SU-DHL-6 (cell line): Measurements from ENCODE around the gene UHRF2.
"Not testable (repeated sequence)": the region's sequence is repeated elsewhere in the genome, so short reads cannot be mapped to it uniquely, and the experiment has no call there.

Source experiments
- H2AFZ ChIP-seq: fragments of 200-600 bp; sonication (generic); 2 replicates; pipeline ENCODE4 v1.6.1; 2014; ENCODE audit warnings: low read depth, mild to moderate bottlenecking, moderate library complexity, mixed read lengths, antibody characterized with exemption, low read length; ENCODE audit not compliant: severe bottlenecking
- H3F3A ChIP-seq: fragments of 200-600 bp; shearing (Covaris generic); 2 replicates; pipeline ENCODE4 v1.6.0; 2016; ENCODE audit warnings: antibody characterized with exemption, mild to moderate bottlenecking; ENCODE audit not compliant: insufficient read depth
- H3K27ac ChIP-seq: fragments of 200-600 bp; sonication (generic); 2 replicates; pipeline ENCODE4 v1.5.1; 2016; ENCODE audit warnings: low read depth, mild to moderate bottlenecking, low read length, moderate library complexity, mixed read lengths
- H3K27me3 ChIP-seq: fragments of 200-600 bp; sonication (generic), shearing (Covaris generic); 2 replicates; pipeline ENCODE4 v1.6.0; 2014; ENCODE audit warnings: mild to moderate bottlenecking, low read length
- H3K36me3 ChIP-seq: fragments of 200-600 bp; sonication (generic); 2 replicates; pipeline ENCODE4 v1.6.1; 2014; ENCODE audit warnings: mild to moderate bottlenecking, low read length, mixed read lengths
- H3K4me2 ChIP-seq: fragments of 300-600, 200-600 bp; shearing (Covaris generic), sonication (generic); 2 replicates; pipeline ENCODE4 v1.6.0; 2014; ENCODE audit warnings: low read length, low read depth, mild to moderate bottlenecking; ENCODE audit not compliant: poor library complexity, severe bottlenecking
- H3K4me3 ChIP-seq: fragments of 200-600 bp; sonication (generic); 2 replicates; pipeline ENCODE4 v1.5.1; 2014; ENCODE audit warnings: antibody characterized with exemption, low read length, mild to moderate bottlenecking, mixed read lengths; ENCODE audit not compliant: insufficient read depth, poor library complexity, severe bottlenecking
- H3K79me2 ChIP-seq: fragments of 200-600 bp; sonication (generic); 2 replicates; pipeline ENCODE4 v1.6.1; 2014; ENCODE audit warnings: mild to moderate bottlenecking, low read length, moderate library complexity; ENCODE audit not compliant: insufficient read depth
- H3K9ac ChIP-seq: fragments of 200-600 bp; sonication (generic); 2 replicates; pipeline ENCODE4 v1.7.0; 2014; ENCODE audit warnings: mild to moderate bottlenecking, low read length
- H3K9me2 ChIP-seq: fragments of 200-600 bp; sonication (generic); replicated peaks from 2 replicates; pipeline ENCODE4 v1.6.1; 2014; ENCODE audit warnings: low read length; ENCODE audit not compliant: insufficient read depth
- H3K9me3 ChIP-seq: fragments of 200-600 bp; sonication (generic); 2 replicates; pipeline ENCODE4 v1.6.1; 2014; ENCODE audit warnings: low read length, mixed read lengths; ENCODE audit not compliant: insufficient read depth
- H4K20me1 ChIP-seq: fragments of 200-600 bp; sonication (generic); 2 replicates; pipeline ENCODE4 v1.6.1; 2014; ENCODE audit warnings: low read depth, mild to moderate bottlenecking, antibody characterized with exemption, low read length, moderate library complexity, mixed read lengths
- CTCF ChIP-seq: fragments of 200-600 bp; sonication (generic); IDR thresholded peaks from one replicate; pipeline ENCODE4 v1.5.1; 2017; ENCODE audit warnings: antibody characterized with exemption, mild to moderate bottlenecking, low read length, moderate library complexity; ENCODE audit not compliant: insufficient read depth, poor library complexity, severe bottlenecking
- EZH2phosphoT487 ChIP-seq: fragments of 200-600 bp; sonication (generic), shearing (Covaris generic); conservative IDR thresholded peaks from 2 replicates; pipeline ENCODE4 v1.6.1; 2018; ENCODE audit warnings: mild to moderate bottlenecking, antibody characterized with exemption, low read length, moderate library complexity, mixed read lengths

The UHRF2 gene

DNA sequence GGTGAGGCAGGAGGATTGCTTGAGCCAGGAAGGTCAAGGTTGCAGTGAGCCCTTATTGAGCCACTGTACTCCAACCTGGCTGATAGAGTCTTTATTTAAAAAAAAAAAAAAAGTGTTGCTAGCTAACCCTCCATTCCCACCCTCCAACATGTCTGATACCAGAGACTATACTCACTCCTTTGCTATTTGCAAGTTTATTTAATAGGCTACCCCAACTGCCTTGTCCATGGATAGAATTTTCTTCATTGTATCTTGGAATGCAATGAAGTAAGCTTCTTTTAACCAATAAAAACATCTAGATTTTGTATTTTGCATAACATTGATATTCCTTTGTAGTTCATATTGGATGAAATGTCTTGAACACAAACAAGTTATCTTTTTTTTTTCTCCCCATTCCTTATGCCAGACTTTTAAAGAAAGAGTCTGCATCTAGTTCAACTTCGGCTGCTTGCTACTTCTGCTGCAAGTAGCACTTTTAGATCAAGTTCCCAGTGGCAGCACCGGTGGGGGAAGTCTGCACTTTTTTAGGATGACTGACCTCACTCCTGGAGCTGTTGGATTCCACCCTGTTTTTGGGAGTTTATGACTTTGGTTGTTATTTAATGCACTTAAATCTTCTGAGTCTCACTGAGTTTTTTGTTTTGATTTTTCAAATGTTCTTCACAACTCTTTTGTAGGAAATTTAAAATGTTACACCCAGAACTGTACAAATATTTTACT is 112.5 kb downstream of the UHRF2 start:
- Histone ChIP-seq H3K4me3 (no peak overlapping the region), H3K27ac (no peak overlapping the region)

GRCh38 chr9:6535594-6535993 is 122.6 kb downstream of the UHRF2 start:
- no peak overlapping the region for H2AFZ ChIP-seq
- H3K4me2 ChIP-seq = no peak overlapping the region
- H3K27me3 ChIP-seq = no peaks in the 10 kb centered on the region
- no peaks in the 10 kb centered on the region for H3K9me3 ChIP-seq
- no peak overlapping the region for H3K27ac ChIP-seq
- H3K4me3 ChIP-seq = no peak overlapping the region
- H3K9me2 ChIP-seq = no peaks in the 10 kb centered on the region
- no peaks in the 10 kb centered on the region for H3K36me3 ChIP-seq
- H3K9ac ChIP-seq = no peak overlapping the region
- no peaks in the 10 kb centered on the region for H3F3A ChIP-seq
- no peak for TF ChIP-seq CTCF
- H4K20me1 ChIP-seq = no peaks in the 10 kb centered on the region
- no peaks in the 10 kb centered on the region for H3K79me2 ChIP-seq

More for the DNA sequence above, 112.5 kb downstream of the UHRF2 start:
- no peaks in the 10 kb centered on the region for H3K27me3 ChIP-seq
- H3K79me2 ChIP-seq = no peaks in the 10 kb centered on the region
- H4K20me1 ChIP-seq = no peaks in the 10 kb centered on the region
- H3K9me3 ChIP-seq = no peaks in the 10 kb centered on the region
- H2AFZ ChIP-seq = no peak overlapping the region
- H3F3A ChIP-seq = no peaks in the 10 kb centered on the region
- no peaks in the 10 kb centered on the region for H3K9me2 ChIP-seq
- H3K4me2 ChIP-seq = no peak overlapping the region
- no peak for TF ChIP-seq CTCF
- TF ChIP-seq EZH2phosphoT487 = no peak
- no peak overlapping the region for H3K9ac ChIP-seq
- no peaks in the 10 kb centered on the region for H3K36me3 ChIP-seq

GRCh38 chr9:6538666-6539071 is 125.7 kb downstream of the UHRF2 start:
- H2AFZ ChIP-seq = no peak overlapping the region
- no peaks in the 10 kb centered on the region for H3F3A ChIP-seq
- no peaks in the 10 kb centered on the region for H3K9me2 ChIP-seq
- no peak overlapping the region for H3K4me3 ChIP-seq
- H3K27ac ChIP-seq = no peak overlapping the region
- no peaks in the 10 kb centered on the region for H3K9me3 ChIP-seq
- H3K9ac ChIP-seq = no peak overlapping the region
- no peaks in the 10 kb centered on the region for H3K27me3 ChIP-seq
- no peaks in the 10 kb centered on the region for H4K20me1 ChIP-seq
- H3K36me3 ChIP-seq = no peaks in the 10 kb centered on the region
- TF ChIP-seq CTCF (no peak), EZH2phosphoT487 (no peak)
- H3K4me2 ChIP-seq = no peak overlapping the region
- H3K79me2 ChIP-seq = no peaks in the 10 kb centered on the region

DNA sequence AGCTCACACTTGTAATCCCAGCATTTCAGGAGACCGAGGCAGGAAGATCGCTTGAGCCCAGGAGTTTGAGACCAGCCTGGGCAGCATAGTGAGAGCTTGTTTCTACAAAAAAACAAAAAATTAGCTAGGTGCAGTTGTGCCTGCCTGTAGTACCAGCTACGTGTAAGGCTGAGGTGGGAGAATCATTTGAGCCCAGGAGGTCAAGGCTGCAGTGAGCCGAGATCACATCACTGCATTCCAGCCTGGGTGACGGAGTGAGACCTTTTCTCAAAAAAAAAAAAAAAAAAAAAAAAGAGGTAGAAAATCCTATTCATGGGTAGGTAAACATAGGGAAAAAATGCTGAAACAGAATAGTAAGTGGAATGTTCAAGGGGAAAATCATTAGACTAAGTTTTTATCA is 129.6 kb downstream of the UHRF2 start:
- not testable (repeated sequence) for H3K27ac ChIP-seq, H4K20me1 ChIP-seq, H3F3A ChIP-seq, H3K79me2 ChIP-seq, H3K9ac ChIP-seq, H3K36me3 ChIP-seq, H3K4me2 ChIP-seq, H2AFZ ChIP-seq, H3K27me3 ChIP-seq, H3K9me3 ChIP-seq, H3K4me3 ChIP-seq, H3K9me2 ChIP-seq
